ENCODE data around the gene RNASE8. TPM values are rescaled to one million over a fixed set of nuclear protein-coding genes. Genes with fewer than 3 reads are reported as not detected.

RNASE8 gene
- total RNA-seq, 1 experiment from 2014 or later: not detected

- H3K9me3 ChIP-seq (ENCODE audit: control insufficient read depth, insufficient read depth, low read depth, low read length): no peaks in the 10 kb centered on the region
- CTCF ChIA-PET: interaction anchor here (1.2 kb wide), 1 partner anchor 72 kb away, joined by 3 read pairs; no protein-coding TSS in a partner anchor
- ATAC-seq (no peak; the same call in 1 of the 2 replicates), DNase-seq (ENCODE audit: low read depth, low spot score) (no peak)
- no peak overlapping the region for H3K27ac ChIP-seq (ENCODE audit: low read length)
- POLR2A ChIA-PET: no interaction called here
- intact Hi-C loops (cut with micrococcal nuclease; ENCODE audit: unreplicated experiment) (no loop called here), in situ Hi-C loops (cut with HindIII; ENCODE audit: low pct_unique_long_range_greater_than_20kb, low sequenced_read_pairs) (no loop called here)
- no peaks in the 10 kb centered on the region for H3K27me3 ChIP-seq (ENCODE audit: control insufficient read depth, insufficient read depth, low read length)
- H3K4me3 ChIP-seq (ENCODE audit: low read depth in 2 of 2, low read length in 2 of 2): no peak overlapping the region
- H3K36me3 ChIP-seq (ENCODE audit: control insufficient read depth, insufficient read depth, low read length): no peaks in the 10 kb centered on the region
- no peak for TF ChIP-seq REST (IDR thresholded peaks at IDR 0.05; ENCODE audit: insufficient read depth in 1 of 2, low read depth in 2 of 2, low read length in 1 of 2)
- no peak for TF ChIP-seq SIN3A (IDR thresholded peaks at IDR 0.05; ENCODE audit: borderline replicate concordance, insufficient read depth, low read depth, low read length)
- TF ChIP-seq POLR2AphosphoS5 (IDR thresholded peaks at IDR 0.05; ENCODE audit: low read depth, low read length): no peak
- TF ChIP-seq CTCF (IDR thresholded peaks at IDR 0.05): no peak
- no peak for TF ChIP-seq TCF7L2 (IDR thresholded peaks at IDR 0.05; ENCODE audit: low read depth, low read length)
- no TSS peak for BruUV-seq (replicated peaks)
- H3K4me1 ChIP-seq (ENCODE audit: control insufficient read depth, insufficient read depth, low read length): no peaks in the 10 kb centered on the region
Observed at GRCh38 chr14:21087294-21088091, 29.9 kb downstream of the RNASE8 start.

GRCh38 chr14:21088687-21089086, 31.1 kb downstream of the RNASE8 start:
- intact Hi-C loops (cut with micrococcal nuclease; ENCODE audit: unreplicated experiment): no loop called here
- Histone ChIP-seq H3K27me3 (ENCODE audit: control insufficient read depth, insufficient read depth, low read length) (no peaks in the 10 kb centered on the region), H3K36me3 (ENCODE audit: control insufficient read depth, insufficient read depth, low read length) (no peaks in the 10 kb centered on the region), H3K4me3 (ENCODE audit: low read depth in 2 of 2, low read length in 2 of 2) (no peak overlapping the region), H3K4me1 (ENCODE audit: control insufficient read depth, insufficient read depth, low read length) (no peaks in the 10 kb centered on the region), H3K9me3 (ENCODE audit: control insufficient read depth, insufficient read depth, low read depth, low read length) (no peaks in the 10 kb centered on the region), H3K27ac (ENCODE audit: low read length) (no peak overlapping the region)
- DNase-seq (ENCODE audit: low read depth, low spot score) (no peak), ATAC-seq (no peak)
- no peak for TF ChIP-seq CTCF (IDR thresholded peaks at IDR 0.05)
- TF ChIP-seq TCF7L2 (IDR thresholded peaks at IDR 0.05; ENCODE audit: low read depth, low read length): no peak
- no peak for TF ChIP-seq REST (IDR thresholded peaks at IDR 0.05; ENCODE audit: insufficient read depth in 1 of 2, low read depth in 2 of 2, low read length in 1 of 2)
- no peak for TF ChIP-seq POLR2AphosphoS5 (IDR thresholded peaks at IDR 0.05; ENCODE audit: low read depth, low read length)
- TF ChIP-seq SIN3A (IDR thresholded peaks at IDR 0.05; ENCODE audit: borderline replicate concordance, insufficient read depth, low read depth, low read length): no peak
- ChIA-PET CTCF (interaction anchor here (0.7 kb wide), 1 partner anchor 20 kb away, joined by 3 read pairs; no protein-coding TSS in a partner anchor), POLR2A (no interaction called here)
- in situ Hi-C loops (cut with HindIII; ENCODE audit: low pct_unique_long_range_greater_than_20kb, low sequenced_read_pairs): no loop called here
- BruUV-seq (replicated peaks): no TSS peak

All from Panc1 (cell line).